HepG2 (cell line): ENCODE measurements around the gene RNASE12. TPM values are rescaled to one million over a fixed set of nuclear protein-coding genes. Genes with fewer than 3 reads are reported as not detected.
A peak's percentile ranks its signal among the peaks of the same experiment; 100 is the strongest.

ENCODE experiments used
- AHR ChIP-seq: IDR thresholded peaks from 2 replicates; pipeline ENCODE4 v1.6.1; 2018; ENCODE audit warnings: missing genetic modification reagents, missing compliant biosample characterization
- ATAD3A ChIP-seq: sonication (generic); formaldehyde crosslinking; IDR thresholded peaks from 2 replicates; pipeline ENCODE4 v1.4.0; 2020; ENCODE audit warnings: missing genetic modification reagents
- ATM ChIP-seq: fragments of 450-650 bp; IDR thresholded peaks from 2 replicates; pipeline ENCODE4 v1.7.1; 2017; ENCODE audit warnings: mild to moderate bottlenecking, borderline replicate concordance
- CBX5 ChIP-seq: sonication (generic); formaldehyde crosslinking; IDR thresholded peaks from 2 replicates; pipeline ENCODE4 v1.4.0; 2020; ENCODE audit warnings: missing genetic modification reagents, borderline replicate concordance
- CCAR2 ChIP-seq: fragments of 200-400 bp; formaldehyde crosslinking; optimal IDR thresholded peaks from 2 replicates; pipeline ENCODE3; 2018; ENCODE audit warnings: low read depth, mild to moderate bottlenecking, low read length, moderate library complexity
- FOSL1 ChIP-seq: sonication (generic); formaldehyde crosslinking; IDR thresholded peaks from 2 replicates; pipeline ENCODE4 v1.9.0; 2021; ENCODE audit warnings: missing genetic modification reagents, borderline replicate concordance
- HNRNPH1 ChIP-seq: fragments of 200-400 bp; formaldehyde crosslinking; optimal IDR thresholded peaks from 2 replicates; pipeline ENCODE3; 2017; ENCODE audit warnings: mild to moderate bottlenecking, low read depth, low read length
- KDM2A ChIP-seq: sonication (generic); formaldehyde crosslinking; IDR thresholded peaks from 2 replicates; pipeline ENCODE4 v1.4.0; 2020; ENCODE audit warnings: low read depth, missing genetic modification reagents, borderline replicate concordance
- MATR3 ChIP-seq: sonication (generic); formaldehyde crosslinking; IDR thresholded peaks from 2 replicates; pipeline ENCODE4 v1.4.0; 2020; ENCODE audit warnings: missing genetic modification reagents
- MYPOP ChIP-seq: sonication (generic); formaldehyde crosslinking; IDR thresholded peaks from 2 replicates; pipeline ENCODE4 v1.8.1; 2023; ENCODE audit warnings: mild to moderate bottlenecking, moderate library complexity, missing genetic modification reagents
- NCOA2 ChIP-seq: sonication (generic); formaldehyde crosslinking; IDR thresholded peaks from 2 replicates; pipeline ENCODE4 v1.8.0; 2022; ENCODE audit warnings: inconsistent platforms
- NFE2L1 ChIP-seq: sonication (generic); formaldehyde crosslinking; IDR thresholded peaks from 2 replicates; pipeline ENCODE4 v1.4.0; 2020; ENCODE audit warnings: missing genetic modification reagents, mild to moderate bottlenecking, borderline replicate concordance
- POGZ ChIP-seq: sonication (generic); formaldehyde crosslinking; IDR thresholded peaks from 2 replicates; pipeline ENCODE4 v1.4.0; 2020; ENCODE audit warnings: mild to moderate bottlenecking, missing genetic modification reagents
- SCMH1 ChIP-seq: sonication (generic); formaldehyde crosslinking; IDR thresholded peaks from 2 replicates; pipeline ENCODE4 v1.9.0; 2021; ENCODE audit warnings: missing genetic modification reagents, mild to moderate bottlenecking, borderline replicate concordance
- SNAI1 ChIP-seq: sonication (generic); formaldehyde crosslinking; IDR thresholded peaks from 2 replicates; pipeline ENCODE4 v1.5.0; 2020; ENCODE audit warnings: mild to moderate bottlenecking, missing genetic modification reagents, borderline replicate concordance
- STAG1 ChIP-seq: sonication (generic); formaldehyde crosslinking; IDR thresholded peaks from 2 replicates; pipeline ENCODE4 v1.4.0; 2020; ENCODE audit warnings: missing genetic modification reagents
- SUZ12 ChIP-seq: fragments of 150-350 bp; IDR thresholded peaks from 2 replicates; pipeline ENCODE4 v1.6.1; 2014; ENCODE audit warnings: low read depth, low read length
- TBP ChIP-seq: sonication (generic); formaldehyde crosslinking; IDR thresholded peaks from 2 replicates; pipeline ENCODE4 v1.5.0; 2020; ENCODE audit warnings: missing genetic modification reagents
- ZHX1 ChIP-seq: sonication (generic); formaldehyde crosslinking; IDR thresholded peaks from 2 replicates; pipeline ENCODE4 v1.8.1; 2022; ENCODE audit warnings: low read depth, mild to moderate bottlenecking, missing genetic modification reagents
- ZMAT3 ChIP-seq: sonication (generic); formaldehyde crosslinking; conservative IDR thresholded peaks from 2 replicates; pipeline ENCODE4 v1.7.0; 2021; ENCODE audit warnings: missing genetic modification reagents
- ZNF580 ChIP-seq: IDR thresholded peaks from 2 replicates; pipeline ENCODE4 v1.6.1; 2016; ENCODE audit warnings: low read depth, borderline replicate concordance
- polyA plus RNA-seq, 8 experiments: library from polyadenylated mRNA; depleted of rRNA in 3 of 8; stranded (reverse) in 7 of 8; unstranded in 1 of 8; fragments of >200 nt; fragmentation: Illumina TruSeq in 4 of 8; extraction: Trizol in 4 of 8; gene quantifications; 2 replicates each; pipeline versions ENCODE4 v1.2.1 to v1.2.3, GENCODE V29; 2011 to 2016; ENCODE audit warnings: low read depth in 4 of 8, missing spikeins in 1 of 8, mixed read lengths in 1 of 8; ENCODE audit not compliant: insufficient read depth in 1 of 8
- total RNA-seq, 5 experiments: library from RNA; depleted of rRNA; stranded (reverse); fragments of >200 nt; fragmentation: Illumina TruSeq; extraction: Trizol; gene quantifications; 2 replicates each; pipeline ENCODE4 v1.2.3, GENCODE V29; 2016; ENCODE audit warnings: low read depth in 1 of 5
- TF ChIP-seq, protein P1 (sequence below): sonication (generic); formaldehyde crosslinking; IDR thresholded peaks from 2 replicates; pipeline ENCODE4 v1.4.0; 2020; ENCODE audit warnings: low read depth, missing genetic modification reagents

The RNASE12 gene
- total and polyA plus RNA-seq, 2 of the 13 experiments (the other 11 are each of a cell fraction or from before 2014, with no cell fraction given): not detected

GRCh38 chr14:20610002-20610765 is 19.0 kb upstream of the RNASE12 start (continued):
- TF ChIP-seq SUZ12 (no peak), ZHX1 (CRISPR knock-in tag) (no peak; the same call in 1 of the 2 replicates), ATAD3A (no peak), ZMAT3 (CRISPR knock-in tag) (peak; percentile 73; the same call in 1 of the 2 replicates), MYPOP (peak; percentile 91), HNRNPH1 (no peak), NFE2L1 (CRISPR knock-in tag) (no peak), SNAI1 (CRISPR knock-in tag) (peak; percentile 64; the same call in 1 of the 2 replicates), CCAR2 (no peak), ATM (no peak), KDM2A (CRISPR knock-in tag) (peak; percentile 71), NCOA2 (CRISPR knock-in tag) (peak; percentile 56; the same call in 1 of the 2 replicates), MATR3 (CRISPR knock-in tag) (no peak), CBX5 (CRISPR knock-in tag) (0 out of 2 replicates have a peak, but pooled peaks have one; percentile 58), FOSL1 (CRISPR knock-in tag) (no peak), ZNF580 (CRISPR knock-in tag) (no peak), TBP (no peak), SCMH1 (CRISPR knock-in tag) (no peak), AHR (CRISPR knock-in tag) (peak; percentile 13; the same call in 1 of the 2 replicates), POGZ (CRISPR knock-in tag) (peak; percentile 72; the same call in 1 of the 2 replicates), STAG1 (CRISPR knock-in tag) (no peak)
- TF ChIP-seq, protein P1, sequence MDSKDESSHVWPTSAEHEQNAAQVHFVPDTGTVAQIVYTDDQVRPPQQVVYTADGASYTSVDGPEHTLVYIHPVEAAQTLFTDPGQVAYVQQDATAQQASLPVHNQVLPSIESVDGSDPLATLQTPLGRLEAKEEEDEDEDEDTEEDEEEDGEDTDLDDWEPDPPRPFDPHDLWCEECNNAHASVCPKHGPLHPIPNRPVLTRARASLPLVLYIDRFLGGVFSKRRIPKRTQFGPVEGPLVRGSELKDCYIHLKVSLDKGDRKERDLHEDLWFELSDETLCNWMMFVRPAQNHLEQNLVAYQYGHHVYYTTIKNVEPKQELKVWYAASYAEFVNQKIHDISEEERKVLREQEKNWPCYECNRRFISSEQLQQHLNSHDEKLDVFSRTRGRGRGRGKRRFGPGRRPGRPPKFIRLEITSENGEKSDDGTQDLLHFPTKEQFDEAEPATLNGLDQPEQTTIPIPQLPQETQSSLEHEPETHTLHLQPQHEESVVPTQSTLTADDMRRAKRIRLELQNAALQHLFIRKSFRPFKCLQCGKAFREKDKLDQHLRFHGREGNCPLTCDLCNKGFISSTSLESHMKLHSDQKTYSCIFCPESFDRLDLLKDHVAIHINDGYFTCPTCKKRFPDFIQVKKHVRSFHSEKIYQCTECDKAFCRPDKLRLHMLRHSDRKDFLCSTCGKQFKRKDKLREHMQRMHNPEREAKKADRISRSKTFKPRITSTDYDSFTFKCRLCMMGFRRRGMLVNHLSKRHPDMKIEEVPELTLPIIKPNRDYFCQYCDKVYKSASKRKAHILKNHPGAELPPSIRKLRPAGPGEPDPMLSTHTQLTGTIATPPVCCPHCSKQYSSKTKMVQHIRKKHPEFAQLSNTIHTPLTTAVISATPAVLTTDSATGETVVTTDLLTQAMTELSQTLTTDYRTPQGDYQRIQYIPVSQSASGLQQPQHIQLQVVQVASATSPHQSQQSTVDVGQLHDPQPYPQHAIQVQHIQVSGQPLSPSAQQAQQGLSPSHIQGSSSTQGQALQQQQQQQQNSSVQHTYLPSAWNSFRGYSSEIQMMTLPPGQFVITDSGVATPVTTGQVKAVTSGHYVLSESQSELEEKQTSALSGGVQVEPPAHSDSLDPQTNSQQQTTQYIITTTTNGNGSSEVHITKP (CRISPR knock-in tag): peak; percentile 61; the same call in 1 of the 2 replicates
